B cell (primary cell): Measurements from ENCODE around the gene LSP1. TPM values are rescaled to one million over a fixed set of nuclear protein-coding genes. Genes with fewer than 3 reads are reported as not detected.
A peak's percentile ranks its signal among the peaks of the same experiment; 100 is the strongest.

ENCODE experiments used
- ATAC-seq: fragments of 200-7000 bp; cut with Tn5 transposase; one replicate; pipeline ENCODE4 v1.10.0; 2021; ENCODE audit warnings: low read depth, mild to moderate bottlenecking, moderate number of reproducible peaks, moderate library complexity
- CTCF ChIA-PET: fragments of 350-600 bp; sonication (Branson Sonifier 250); formaldehyde crosslinking; loops from one replicate; lab custom pipeline; 2021; ENCODE audit warnings: antibody characterized with exemption, inconsistent platforms; lab: Charles Lee
- POLR2A ChIA-PET: fragments of 350-600 bp; sonication (Branson Sonifier 250); formaldehyde crosslinking; loops from one replicate; lab custom pipeline; 2021; ENCODE audit warnings: antibody characterized with exemption; lab: Charles Lee
- DNase-seq: peaks from one replicate; pipeline ENCODE4 v3.0.0; 2013
- H2AFZ ChIP-seq: 2 replicates; pipeline ENCODE4 v1.6.1; 2012; ENCODE audit warnings: mild to moderate bottlenecking, low read depth, low read length; ENCODE audit not compliant: insufficient read depth, poor library complexity, severe bottlenecking
- H3K27ac ChIP-seq, 2 donors: 1 replicate in 1 of 2; 2 replicates in 1 of 2; pipeline ENCODE4 v1.5.1; 2012 to 2013; ENCODE audit warnings: low read length in 2 of 2, mild to moderate bottlenecking in 2 of 2, moderate library complexity in 1 of 2
- H3K27me3 ChIP-seq, 4 experiments: fragments of 200-600 bp in 1 of 4; sonication (generic) in 1 of 4; replicated peaks in 1 of 4; 1 replicate in 2 of 4; 2 replicates in 2 of 4; pipeline versions ENCODE4 v1.6.1 to v1.7.0; 2013 to 2016; ENCODE audit warnings: low read length in 3 of 4, mild to moderate bottlenecking in 2 of 4, mixed read lengths in 1 of 4, moderate library complexity in 1 of 4; ENCODE audit not compliant: insufficient read depth in 4 of 4, control insufficient read depth in 3 of 4; ENCODE audit errors: control extremely low read depth in 1 of 4
- H3K36me3 ChIP-seq, 2 experiments: replicated peaks in 1 of 2; 1 replicate in 1 of 2; 2 replicates in 1 of 2; pipeline versions ENCODE4 v1.6.1 to v1.7.1; 2013; ENCODE audit warnings: low read length in 1 of 2; ENCODE audit not compliant: insufficient read depth in 2 of 2, control insufficient read depth in 1 of 2; ENCODE audit errors: control extremely low read depth in 1 of 2, extremely low read depth in 1 of 2
- H3K4me1 ChIP-seq, 2 donors: fragments of 200-600 bp in 1 of 2; sonication (generic) in 1 of 2; 1 replicate in 1 of 2; 2 replicates in 1 of 2; pipeline versions ENCODE4 v1.5.1 to v1.6.1; 2013 to 2017; ENCODE audit warnings: low read length in 2 of 2; ENCODE audit not compliant: control insufficient read depth in 2 of 2, insufficient read depth in 2 of 2
- H3K4me2 ChIP-seq: replicated peaks from 2 replicates; pipeline ENCODE3; 2012; ENCODE audit warnings: mild to moderate bottlenecking, low read depth, low read length; ENCODE audit not compliant: poor library complexity, severe bottlenecking
- H3K4me3 ChIP-seq, 5 experiments: fragments of 200-600 bp in 1 of 5; sonication (generic) in 1 of 5; 1 replicate in 3 of 5; 2 replicates in 2 of 5; pipeline versions ENCODE4 v1.5.1 to v1.7.0; 2011 to 2016; ENCODE audit warnings: low read length in 4 of 5, mild to moderate bottlenecking in 4 of 5, low read depth in 2 of 5, control low read depth in 1 of 5, moderate library complexity in 1 of 5; ENCODE audit not compliant: insufficient read depth in 1 of 5; ENCODE audit errors: control extremely low read depth in 1 of 5, extremely low read depth in 1 of 5
- H3K79me2 ChIP-seq: fragments of 200-600 bp; sonication (generic); one replicate; pipeline ENCODE4 v1.6.0; 2016; ENCODE audit warnings: low read length; ENCODE audit not compliant: control insufficient read depth, insufficient read depth
- H3K9ac ChIP-seq: fragments of 200-600 bp; sonication (generic); 2 replicates; pipeline ENCODE4 v1.6.1; 2017; ENCODE audit warnings: mild to moderate bottlenecking, low read length, moderate library complexity
- H3K9me3 ChIP-seq, 3 donors: one replicate each; pipeline versions ENCODE4 v1.6.1 to v1.7.1; 2013; ENCODE audit warnings: low read length in 2 of 3; ENCODE audit not compliant: control insufficient read depth in 2 of 3, insufficient read depth in 1 of 3; ENCODE audit errors: control extremely low read depth in 1 of 3
- H4K20me1 ChIP-seq: 2 replicates; pipeline ENCODE4 v1.6.0; 2012; ENCODE audit warnings: mild to moderate bottlenecking, low read length; ENCODE audit not compliant: insufficient read depth, control insufficient read depth, poor library complexity, severe bottlenecking
- H3K27ac Mint-ChIP-seq: one replicate; pipeline ENCODE4 v1.8.0; 2021; ENCODE audit warnings: mixed read lengths
- H3K27me3 Mint-ChIP-seq: one replicate; pipeline ENCODE4 v1.8.0; 2021; ENCODE audit warnings: mixed read lengths
- H3K4me1 Mint-ChIP-seq: one replicate; pipeline ENCODE4 v1.8.0; 2021; ENCODE audit warnings: mixed read lengths
- H3K4me3 Mint-ChIP-seq: one replicate; pipeline ENCODE4 v1.8.0; 2021; ENCODE audit warnings: mixed read lengths
- H3K9me3 Mint-ChIP-seq: one replicate; pipeline ENCODE4 v1.8.0; 2022; ENCODE audit warnings: mixed read lengths; ENCODE audit not compliant: insufficient read depth
- CTCF ChIP-seq: fragments of 200-600 bp; IDR thresholded peaks from one replicate; pipeline ENCODE4 v1.8.0; 2022; ENCODE audit warnings: antibody characterized with exemption, mild to moderate bottlenecking
- EZH2 ChIP-seq: IDR thresholded peaks from 2 replicates; pipeline ENCODE4 v1.6.1; 2012; ENCODE audit warnings: borderline replicate concordance, low read depth, mild to moderate bottlenecking, moderate library complexity, low read length; ENCODE audit not compliant: insufficient read depth, poor library complexity, severe bottlenecking
- WGBS: methylation state at CpG from one replicate; pipeline ENCODE4 v1.1.5; 2013; ENCODE audit warnings: missing lambda C conversion rate; ENCODE audit not compliant: insufficient coverage; 5-methylcytosine and 5-hydroxymethylcytosine counted together
- intact Hi-C: fragments of 100-400 bp; cut with micrococcal nuclease; formaldehyde crosslinking; loops from one replicate; pipeline ENCODE4 v1.10.0; 2022
- polyA plus RNA-seq: library from polyadenylated mRNA; depleted of rRNA; stranded (reverse); fragments of >200 nt; gene quantifications from 2 replicates; pipeline ENCODE4 v1.2.3, GENCODE V29; 2012
- total RNA-seq, 2 donors: library from RNA; stranded (reverse); fragments of 120-200 nt in 1 of 2; gene quantifications; 1 replicate in 1 of 2; 2 replicates in 1 of 2; pipeline versions ENCODE4 v1.2.3 to v1.2.4, GENCODE V29; 2013 to 2022

The LSP1 gene
- total and polyA plus RNA-seq, 2 donors (not counting 1 experiment from before 2014, with no cell fraction given), result 249 to 446 TPM

GRCh38 chr11:1896923-1897322 lies 44.0 kb downstream of the LSP1 start:
- peak overlapping the region; percentile 38 for H3K9ac ChIP-seq
- H3K36me3 ChIP-seq, result no peaks in the 10 kb centered on the region
- peaks cover 0 to 5% (median 2%) of the 10 kb centered on the region in 4 experiments for H3K27me3 ChIP-seq
- H4K20me1 ChIP-seq, result peaks cover 17% of the 10 kb centered on the region
- H3K27ac Mint-ChIP-seq, result peak overlapping the region; percentile 15
- H3K4me2 ChIP-seq, result peak overlapping the region; percentile 72
- H3K9me3 ChIP-seq, result no peaks in the 10 kb centered on the region
- DNase-seq, result peak; percentile 56
- ATAC-seq, result peak; percentile 41
- ChIA-PET CTCF (interaction anchor here (1.2 to 2.8 kb wide), 5 partner anchors 47 to 204 kb away, joined by 3 to 10 read pairs (median 3); no protein-coding TSS in a partner anchor), POLR2A (no interaction called here)
- H3K4me3 Mint-ChIP-seq, result peak overlapping the region; percentile 78
- H3K4me1 Mint-ChIP-seq, result peaks cover 24% of the 10 kb centered on the region
- peak overlapping the region; percentile 15 to 44 (median 42) for H3K4me3 ChIP-seq
- H2AFZ ChIP-seq, result peak overlapping the region; percentile 66
- 23% methylated on average over 8 of the region's 12 CpGs for WGBS
- no peak overlapping the region for H3K27ac ChIP-seq
- TF ChIP-seq CTCF (no peak), EZH2 (no peak)
- intact Hi-C loops, result no loop called here
- H3K79me2 ChIP-seq, result no peaks in the 10 kb centered on the region
- no peaks in the 10 kb centered on the region for H3K9me3 Mint-ChIP-seq
- H3K27me3 Mint-ChIP-seq, result peaks cover 6% of the 10 kb centered on the region
- peaks cover 10 to 14% of the 10 kb centered on the region in 2 donors for H3K4me1 ChIP-seq

- Mint-ChIP-seq H3K4me1 (peaks cover 13% of the 10 kb centered on the region), H3K27me3 (peaks cover 6% of the 10 kb centered on the region), H3K9me3 (no peaks in the 10 kb centered on the region), H3K4me3 (no peak overlapping the region), H3K27ac (no peak overlapping the region)
- H3K4me2 ChIP-seq, result no peak overlapping the region
- H3K79me2 ChIP-seq, result no peaks in the 10 kb centered on the region
- H3K4me1 ChIP-seq, result peaks cover 10 to 14% of the 10 kb centered on the region in 2 donors
- intact Hi-C loops, result no loop called here
- H3K9ac ChIP-seq, result no peak overlapping the region
- H4K20me1 ChIP-seq, result no peaks in the 10 kb centered on the region
- H3K36me3 ChIP-seq, result no peaks in the 10 kb centered on the region
- POLR2A ChIA-PET, result no interaction called here
- no peak overlapping the region for H2AFZ ChIP-seq
- no peak overlapping the region for H3K4me3 ChIP-seq
- no peak overlapping the region for H3K27ac ChIP-seq
- no peaks in the 10 kb centered on the region for H3K9me3 ChIP-seq
- no peak for TF ChIP-seq EZH2
- no peak for TF ChIP-seq CTCF
- DNase-seq, result no peak
- CTCF ChIA-PET, result interaction anchor here (0.9 to 2.8 kb wide), 2 partner anchors 66 to 99 kb away, joined by 3 to 10 read pairs; no protein-coding TSS in a partner anchor
- ATAC-seq, result no peak
- WGBS, result 96% methylated on average over 4 of the region's 4 CpGs
- H3K27me3 ChIP-seq, result peaks cover 0 to 5% (median 2%) of the 10 kb centered on the region in 4 experiments
Observed at GRCh38 chr11:1899090-1899489, 46.2 kb downstream of the LSP1 start.
